Left lung (tissue), 10 donors: ENCODE measurements around the gene ADGRB2. TPM values are rescaled to one million over a fixed set of nuclear protein-coding genes. Genes with fewer than 3 reads are reported as not detected.

Source experiments
- ATAC-seq: fragments of 200-7000 bp; cut with Tn5 transposase; one replicate; pipeline ENCODE4 v1.9.1; 2020; ENCODE audit warnings: moderate library complexity
- DNase-seq, 4 donors: peaks; one replicate each; pipeline ENCODE4 v3.0.0-alpha.2; 2013 to 2020
- H3K27ac ChIP-seq, 2 donors: fragments of 200-600 bp; sonication (generic) in 1 of 2; one replicate each; pipeline versions ENCODE4 v1.5.0 to v1.8.0; 2020 to 2021
- H3K27me3 ChIP-seq, 2 donors: fragments of 200-600 bp; sonication (generic) in 1 of 2; one replicate each; pipeline versions ENCODE4 v1.5.0 to v1.8.0; 2020 to 2021
- H3K36me3 ChIP-seq, 2 donors: fragments of 200-600 bp; sonication (generic) in 1 of 2; one replicate each; pipeline versions ENCODE4 v1.5.0 to v1.8.0; 2020 to 2021
- H3K4me1 ChIP-seq, 2 donors: fragments of 200-600 bp; one replicate each; pipeline ENCODE4 v1.8.0; 2021
- H3K4me3 ChIP-seq, 2 donors: fragments of 200-600 bp; sonication (generic) in 1 of 2; one replicate each; pipeline versions ENCODE4 v1.5.0 to v1.8.0; 2020 to 2021; ENCODE audit warnings: mild to moderate bottlenecking in 1 of 2
- H3K9me3 ChIP-seq, 2 donors: fragments of 200-600 bp; sonication (generic) in 1 of 2; one replicate each; pipeline versions ENCODE4 v1.5.0 to v1.8.0; 2020 to 2021
- CTCF ChIP-seq, 2 donors: fragments of 200-600 bp; sonication (generic) in 1 of 2; IDR thresholded peaks; one replicate each; pipeline versions ENCODE4 v1.5.0 to v1.8.0; 2021; ENCODE audit warnings: antibody characterized with exemption in 2 of 2
- intact Hi-C, 2 donors: fragments of 100-400 bp; cut with DNase I; formaldehyde crosslinking; loops; one replicate each; pipeline versions ENCODE4 v1.11.2 to v1.14.2; 2022
- polyA plus RNA-seq, 6 donors: library from polyadenylated mRNA; unstranded; fragments of 120-200 nt; gene quantifications; one replicate each; pipeline ENCODE4 v1.2.1, GENCODE V29; 2013; ENCODE audit not compliant: insufficient read length in 6 of 6
- total RNA-seq, 2 donors: library from RNA; stranded (reverse); fragmentation: NEBNext Ultra II Directional; extraction: Animal tissue kit (Norgen Biotek cat#: 25700); gene quantifications; one replicate each; pipeline ENCODE4 v1.2.1, GENCODE V29; 2021
- donor health status: DM: no; HTN: yes; CAD: no.
- donor health status: DM: no; HTN: no; CAD: no.

The ADGRB2 gene
- total and polyA plus RNA-seq, 8 donors: 1.8 to 27.1 (median 16.7) TPM

DNA sequence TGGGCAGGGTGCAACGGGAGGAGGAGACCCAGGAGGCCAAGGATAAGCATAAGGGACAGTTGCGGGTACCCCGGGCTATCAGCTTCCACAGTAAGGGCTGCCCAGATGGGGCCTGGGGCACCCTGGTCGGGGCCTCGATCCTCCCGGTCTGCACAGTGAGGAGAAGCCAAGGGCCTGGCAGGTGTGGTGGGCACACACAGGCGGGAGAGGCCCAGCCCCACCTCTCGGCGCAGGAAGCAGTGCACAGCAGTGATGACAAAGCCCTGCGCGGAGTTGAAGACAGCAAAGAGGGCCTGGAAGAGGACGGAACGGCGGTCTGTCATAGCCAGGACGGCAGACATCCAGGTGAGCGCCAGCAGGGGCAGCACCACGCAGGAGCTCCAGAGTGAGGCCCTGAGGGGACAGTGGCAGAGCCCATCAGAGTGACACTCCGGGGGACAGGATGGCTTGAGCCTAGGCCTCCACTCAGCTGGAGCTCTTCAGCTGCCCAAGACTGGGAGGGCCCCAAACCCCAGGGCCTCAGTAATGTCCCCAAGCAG lies 31.3 kb downstream of the ADGRB2 start:
- no peak for ATAC-seq
- Histone ChIP-seq H3K9me3 (no peaks in the 10 kb centered on the region), H3K4me3 (no peak overlapping the region), H3K4me1 (no peaks in the 10 kb centered on the region), H3K27me3 (peaks cover 0 to 7% of the 10 kb centered on the region in 2 donors), H3K27ac (no peak overlapping the region), H3K36me3 (no peaks in the 10 kb centered on the region)
- peak in 1 of 4 donors; percentile 59 for DNase-seq
- no peak for TF ChIP-seq CTCF (IDR thresholded peaks at IDR 0.05)
- intact Hi-C loops: no loop called here

- no peak for ATAC-seq
- intact Hi-C loops: no loop called here
- Histone ChIP-seq H3K4me3 (no peak overlapping the region), H3K36me3 (no peaks in the 10 kb centered on the region), H3K4me1 (no peaks in the 10 kb centered on the region), H3K27me3 (peaks cover 0 to 7% of the 10 kb centered on the region in 2 donors), H3K9me3 (no peaks in the 10 kb centered on the region), H3K27ac (no peak overlapping the region)
- TF ChIP-seq CTCF (IDR thresholded peaks at IDR 0.05): no peak
- DNase-seq: no peak
These were observed 31.8 kb downstream of the ADGRB2 start for GRCh38 chr1:31732343-31732742.

GRCh38 chr1:31731049-31731565 lies 33.0 kb downstream of the ADGRB2 start:
- TF ChIP-seq CTCF (IDR thresholded peaks at IDR 0.05): no peak

GRCh38 chr1:31730336-31731048 lies 33.6 kb downstream of the ADGRB2 start:
- H3K4me1 ChIP-seq: no peaks in the 10 kb centered on the region
- TF ChIP-seq CTCF (IDR thresholded peaks at IDR 0.05): no peak
- peaks cover 0 to 7% of the 10 kb centered on the region in 2 donors for H3K27me3 ChIP-seq

More at GRCh38 chr1:31731049-31731565, 33.0 kb downstream of the ADGRB2 start:
- intact Hi-C loops: no loop called here
- Histone ChIP-seq H3K27me3 (peaks cover 0 to 7% of the 10 kb centered on the region in 2 donors), H3K9me3 (no peaks in the 10 kb centered on the region), H3K36me3 (no peaks in the 10 kb centered on the region), H3K4me1 (no peaks in the 10 kb centered on the region), H3K27ac (no peak overlapping the region), H3K4me3 (no peak overlapping the region)
- DNase-seq (peak in 1 of 4 donors; percentile 68), ATAC-seq (no peak)

GRCh38 chr1:31727849-31728248 lies 36.3 kb downstream of the ADGRB2 start:
- TF ChIP-seq CTCF (IDR thresholded peaks at IDR 0.05): no peak

More at GRCh38 chr1:31730336-31731048, 33.6 kb downstream of the ADGRB2 start:
- Histone ChIP-seq H3K36me3 (no peaks in the 10 kb centered on the region), H3K4me3 (no peak overlapping the region), H3K27ac (no peak overlapping the region), H3K9me3 (no peaks in the 10 kb centered on the region)
- ATAC-seq (no peak), DNase-seq (no peak)
- intact Hi-C loops: no loop called here

More at GRCh38 chr1:31727849-31728248, 36.3 kb downstream of the ADGRB2 start:
- H3K4me1 ChIP-seq: no peaks in the 10 kb centered on the region
- H3K4me3 ChIP-seq: no peak overlapping the region
- peak in 1 of 4 donors; percentile 69 for DNase-seq
- no peak overlapping the region for H3K27ac ChIP-seq
- no peaks in the 10 kb centered on the region for H3K9me3 ChIP-seq
- ATAC-seq: no peak
- intact Hi-C loops: no loop called here
- peaks cover 0 to 5% of the 10 kb centered on the region in 2 donors for H3K27me3 ChIP-seq
- no peaks in the 10 kb centered on the region for H3K36me3 ChIP-seq
